BJ (cell line): ENCODE results near the gene HSD17B3. TPM values are rescaled to one million over a fixed set of nuclear protein-coding genes. Genes with fewer than 3 reads are reported as not detected.
"Not testable (repeated sequence)": the region's sequence is repeated elsewhere in the genome, so short reads cannot be mapped to it uniquely, and the experiment has no call there.

Experiments used
- CTCF ChIA-PET: fragments of 350-600 bp; formaldehyde crosslinking; extraction: SDS; loops from one replicate; lab custom pipeline; 2021; ENCODE audit warnings: antibody characterized with exemption, inconsistent platforms; lab: Yijun Ruan, JAX
- POLR2A ChIA-PET: fragments of 300-600 bp; sonication (Branson Sonifier 250); formaldehyde crosslinking; extraction: SDS; loops from one replicate; lab custom pipeline; 2021; ENCODE audit warnings: antibody characterized with exemption; lab: Charles Lee
- DNase-seq: peaks from one replicate; pipeline ENCODE4 v3.0.0-alpha.2; 2011; ENCODE audit warnings: low read depth
- H3K27me3 ChIP-seq: 2 replicates; pipeline ENCODE4 v1.6.0; 2011; ENCODE audit warnings: low read length; ENCODE audit not compliant: control insufficient read depth, insufficient read depth
- H3K36me3 ChIP-seq: 2 replicates; pipeline ENCODE4 v1.5.1; 2011; ENCODE audit warnings: low read length; ENCODE audit not compliant: control insufficient read depth, insufficient read depth
- H3K4me3 ChIP-seq: 2 replicates; pipeline ENCODE4 v1.5.1; 2011; ENCODE audit warnings: low read depth, mild to moderate bottlenecking, control low read depth, low read length
- polyA plus RNA-seq: library from polyadenylated mRNA; depleted of rRNA; stranded (reverse); fragments of >200 nt; gene quantifications from 2 replicates; pipeline ENCODE4 v1.2.3, GENCODE V29; 2011
- TF ChIP-seq, protein P1 (sequence below): IDR thresholded peaks from 2 replicates; pipeline ENCODE4 v1.5.1; 2011; ENCODE audit warnings: low read depth, mild to moderate bottlenecking, control low read depth, inconsistent platforms, low read length, moderate library complexity; ENCODE audit not compliant: insufficient read depth

The HSD17B3 gene
- polyA plus RNA-seq, 1 experiment, result not detected

DNA sequence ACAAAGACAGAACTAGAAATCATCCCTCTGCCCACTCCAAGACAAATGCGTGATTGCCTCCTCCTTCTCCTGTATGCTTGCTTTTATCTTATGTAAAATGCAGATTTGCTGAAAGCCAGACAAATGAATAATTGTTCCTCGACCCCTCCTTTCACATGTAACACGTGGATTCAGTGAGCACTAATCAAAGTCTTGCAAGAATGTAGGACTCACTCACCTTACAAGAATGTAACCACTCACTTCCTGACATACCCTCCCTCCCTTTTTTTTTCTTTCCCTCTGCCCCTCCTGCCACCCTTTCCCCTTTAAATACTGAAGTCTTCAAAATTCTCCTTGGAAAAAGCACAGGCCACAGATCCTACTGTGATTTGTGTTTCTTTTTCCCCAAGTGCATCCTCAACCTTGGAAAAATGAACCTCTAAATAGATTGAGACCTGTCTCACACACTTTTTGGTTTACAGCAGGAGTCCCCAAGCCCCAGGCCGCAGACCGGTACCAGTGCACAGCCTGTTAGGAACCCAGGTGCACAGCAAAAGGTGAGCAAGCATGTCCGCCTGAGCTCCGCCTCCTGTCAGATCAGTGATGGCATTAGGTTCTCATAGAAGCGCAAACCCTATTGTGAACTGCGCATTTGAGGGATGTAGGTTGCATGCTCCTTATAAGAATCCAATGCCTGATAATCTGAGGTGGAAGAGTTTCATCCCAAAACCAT, 29.4 kb upstream of the HSD17B3 start:
- no peaks in the 10 kb centered on the region for H3K36me3 ChIP-seq
- H3K4me3 ChIP-seq, result no peak overlapping the region
- ChIA-PET POLR2A (no interaction called here), CTCF (interaction anchor here (0.6 to 2.5 kb wide), 2 partner anchors 225 to 336 kb away, joined by 4 to 11 read pairs; no protein-coding TSS in a partner anchor)
- TF ChIP-seq, protein P1, sequence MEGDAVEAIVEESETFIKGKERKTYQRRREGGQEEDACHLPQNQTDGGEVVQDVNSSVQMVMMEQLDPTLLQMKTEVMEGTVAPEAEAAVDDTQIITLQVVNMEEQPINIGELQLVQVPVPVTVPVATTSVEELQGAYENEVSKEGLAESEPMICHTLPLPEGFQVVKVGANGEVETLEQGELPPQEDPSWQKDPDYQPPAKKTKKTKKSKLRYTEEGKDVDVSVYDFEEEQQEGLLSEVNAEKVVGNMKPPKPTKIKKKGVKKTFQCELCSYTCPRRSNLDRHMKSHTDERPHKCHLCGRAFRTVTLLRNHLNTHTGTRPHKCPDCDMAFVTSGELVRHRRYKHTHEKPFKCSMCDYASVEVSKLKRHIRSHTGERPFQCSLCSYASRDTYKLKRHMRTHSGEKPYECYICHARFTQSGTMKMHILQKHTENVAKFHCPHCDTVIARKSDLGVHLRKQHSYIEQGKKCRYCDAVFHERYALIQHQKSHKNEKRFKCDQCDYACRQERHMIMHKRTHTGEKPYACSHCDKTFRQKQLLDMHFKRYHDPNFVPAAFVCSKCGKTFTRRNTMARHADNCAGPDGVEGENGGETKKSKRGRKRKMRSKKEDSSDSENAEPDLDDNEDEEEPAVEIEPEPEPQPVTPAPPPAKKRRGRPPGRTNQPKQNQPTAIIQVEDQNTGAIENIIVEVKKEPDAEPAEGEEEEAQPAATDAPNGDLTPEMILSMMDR, result no peak
- no peak for DNase-seq
- no peaks in the 10 kb centered on the region for H3K27me3 ChIP-seq

DNA sequence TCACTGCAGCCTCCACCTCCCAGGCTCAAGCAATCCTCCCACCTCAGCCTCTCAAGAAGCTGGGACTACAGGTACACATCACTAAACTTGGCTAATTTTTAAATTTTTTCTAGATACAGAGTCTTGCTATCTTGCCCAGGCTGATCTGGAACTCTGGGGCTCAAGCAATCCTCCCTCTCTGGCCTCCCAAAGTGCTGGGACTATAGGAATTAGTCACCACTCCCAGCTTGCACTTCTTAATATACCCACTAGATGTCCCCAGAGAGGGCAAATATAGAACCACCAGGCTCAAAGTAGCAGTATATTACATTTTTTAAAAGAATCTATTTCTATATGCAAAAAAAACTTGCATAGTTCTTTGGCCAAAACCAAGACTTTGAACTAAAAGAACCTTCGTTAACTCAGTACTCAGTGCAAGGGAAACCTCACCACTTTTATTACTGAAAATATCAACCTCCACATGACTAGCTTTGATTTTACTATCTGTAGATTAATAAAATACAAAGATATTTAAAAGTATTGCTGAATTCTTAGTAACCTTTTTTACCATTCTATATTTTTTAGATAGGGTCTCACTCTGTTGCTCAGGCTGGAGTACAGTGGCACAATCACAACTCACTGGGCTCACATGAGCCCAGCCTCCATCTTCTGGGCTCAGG, 25.8 kb upstream of the HSD17B3 start:
- Histone ChIP-seq H3K27me3 (no peaks in the 10 kb centered on the region), H3K4me3 (no peak overlapping the region), H3K36me3 (0 out of 2 replicates have a peak, but pooled peaks cover 2% of the 10 kb centered on the region)
- DNase-seq, result no peak
- TF ChIP-seq, protein P1, result peak; percentile 74
- ChIA-PET POLR2A (no interaction called here), CTCF (interaction anchor here (0.7 to 4.8 kb wide), 21 partner anchors 11 to 358 kb away, joined by 3 to 47 read pairs (median 3); partner anchors contain the start of genes PRXL2C and SLC35D2)

GRCh38 chr9:96323169-96323568, 21.2 kb upstream of the HSD17B3 start:
- ChIA-PET POLR2A (no interaction called here), CTCF (no interaction called here)
- TF ChIP-seq, protein P1, result no peak

GRCh38 chr9:96322736-96323135, 20.8 kb upstream of the HSD17B3 start:
- POLR2A ChIA-PET, H3K4me3 ChIP-seq, CTCF ChIA-PET, H3K27me3 ChIP-seq, H3K36me3 ChIP-seq, DNase-seq: not testable (repeated sequence)

More at GRCh38 chr9:96323169-96323568, 21.2 kb upstream of the HSD17B3 start:
- H3K36me3 ChIP-seq, result peaks cover 4% of the 10 kb centered on the region; the same call in 1 of the 2 replicates
- H3K4me3 ChIP-seq, result no peak overlapping the region
- no peaks in the 10 kb centered on the region for H3K27me3 ChIP-seq
- no peak for DNase-seq

DNA sequence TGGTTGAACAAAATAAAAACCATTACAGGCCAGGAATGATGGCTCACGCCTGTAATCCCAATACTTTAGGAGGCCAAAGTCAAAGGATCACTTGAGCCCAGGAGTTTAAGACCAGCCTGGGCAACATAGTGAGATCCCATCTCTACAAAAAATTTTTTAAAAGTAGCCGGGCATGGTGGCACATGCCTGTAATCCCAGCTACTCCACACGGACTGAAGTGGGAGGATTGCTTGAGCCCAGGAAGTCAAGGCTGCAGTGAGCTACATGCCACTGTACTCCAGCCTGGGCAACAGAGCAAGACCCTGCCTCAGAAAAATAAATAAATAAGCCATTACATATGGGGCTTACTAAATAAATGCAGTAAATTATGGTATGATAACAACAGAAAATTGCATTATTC, 20.2 kb upstream of the HSD17B3 start:
- H3K4me3 ChIP-seq, POLR2A ChIA-PET, H3K27me3 ChIP-seq, DNase-seq, CTCF ChIA-PET, H3K36me3 ChIP-seq: not testable (repeated sequence)

- TF ChIP-seq, protein P1, result no peak
- POLR2A ChIA-PET, result no interaction called here
- no peak for DNase-seq
- CTCF ChIA-PET, result no interaction called here
- Histone ChIP-seq H3K27me3 (no peaks in the 10 kb centered on the region), H3K36me3 (peaks cover 4% of the 10 kb centered on the region; the same call in 1 of the 2 replicates), H3K4me3 (no peak overlapping the region)
Observed at GRCh38 chr9:96321515-96321914, 19.5 kb upstream of the HSD17B3 start.
